PFSK-1 (cell line): Measurements from ENCODE around the gene UBQLN3.

Source experiments
- FOXP2 ChIP-seq: optimal IDR thresholded peaks from 2 replicates; pipeline ENCODE3; 2011; ENCODE audit warnings: borderline replicate concordance, control low read depth, inconsistent platforms; ENCODE audit not compliant: insufficient read depth; ENCODE audit errors: extremely low read length, extremely low read depth
- REST ChIP-seq, 2 experiments: IDR thresholded peaks; 2 replicates each; pipeline versions ENCODE4 v1.6.1 to v1.8.0; 2011 to 2012; ENCODE audit warnings: low read depth in 2 of 2, low read length in 2 of 2, control low read depth in 1 of 2, inconsistent platforms in 1 of 2, mild to moderate bottlenecking in 1 of 2, moderate library complexity in 1 of 2; ENCODE audit not compliant: insufficient read depth in 1 of 2

- no peak for TF ChIP-seq REST (IDR thresholded peaks at IDR 0.05; ENCODE audit: insufficient read depth in 1 of 2, low read depth in 2 of 2, low read length in 2 of 2)
- TF ChIP-seq FOXP2, result no peak
These were observed 38.2 kb upstream of the UBQLN3 start for GRCh38 chr11:5547982-5548381.
